OCI-LY7 (cell line): ENCODE measurements around the gene ROBO2.

ENCODE experiments used
- EZH2phosphoT487 ChIP-seq: fragments of 200-600 bp; sonication (generic); IDR thresholded peaks from 2 replicates; pipeline ENCODE4 v1.6.1; 2018; ENCODE audit warnings: low read depth, borderline replicate concordance, mild to moderate bottlenecking, mixed run types, antibody characterized with exemption, low read length, moderate library complexity, mixed read lengths
- TF ChIP-seq, protein P1 (sequence below): fragments of 200-600 bp; sonication (generic); conservative IDR thresholded peaks from 2 replicates; pipeline ENCODE4 v1.5.1; 2014; ENCODE audit warnings: mild to moderate bottlenecking, antibody characterized with exemption, low read length, moderate library complexity, mixed read lengths

DNA sequence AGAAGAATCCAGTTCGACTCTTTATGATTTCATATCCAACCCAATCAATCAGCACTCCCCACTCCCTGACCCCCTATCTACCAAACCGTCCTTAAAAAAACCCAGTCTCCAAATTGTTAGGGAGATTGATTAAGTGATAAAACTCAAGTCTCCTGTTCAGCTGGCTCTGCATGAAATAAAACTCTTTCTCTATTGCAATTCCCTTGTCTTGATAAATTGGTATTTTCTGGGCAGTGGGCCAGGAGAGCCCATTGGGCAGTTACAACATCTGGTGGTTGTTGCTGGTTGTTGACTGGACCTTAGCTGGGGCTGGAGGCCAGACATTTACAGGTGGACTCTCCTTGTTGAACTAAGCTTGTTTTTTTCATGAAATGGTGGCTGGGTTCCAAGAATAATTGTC lies 642.3 kb downstream of the ROBO2 start:
- TF ChIP-seq, protein P1, sequence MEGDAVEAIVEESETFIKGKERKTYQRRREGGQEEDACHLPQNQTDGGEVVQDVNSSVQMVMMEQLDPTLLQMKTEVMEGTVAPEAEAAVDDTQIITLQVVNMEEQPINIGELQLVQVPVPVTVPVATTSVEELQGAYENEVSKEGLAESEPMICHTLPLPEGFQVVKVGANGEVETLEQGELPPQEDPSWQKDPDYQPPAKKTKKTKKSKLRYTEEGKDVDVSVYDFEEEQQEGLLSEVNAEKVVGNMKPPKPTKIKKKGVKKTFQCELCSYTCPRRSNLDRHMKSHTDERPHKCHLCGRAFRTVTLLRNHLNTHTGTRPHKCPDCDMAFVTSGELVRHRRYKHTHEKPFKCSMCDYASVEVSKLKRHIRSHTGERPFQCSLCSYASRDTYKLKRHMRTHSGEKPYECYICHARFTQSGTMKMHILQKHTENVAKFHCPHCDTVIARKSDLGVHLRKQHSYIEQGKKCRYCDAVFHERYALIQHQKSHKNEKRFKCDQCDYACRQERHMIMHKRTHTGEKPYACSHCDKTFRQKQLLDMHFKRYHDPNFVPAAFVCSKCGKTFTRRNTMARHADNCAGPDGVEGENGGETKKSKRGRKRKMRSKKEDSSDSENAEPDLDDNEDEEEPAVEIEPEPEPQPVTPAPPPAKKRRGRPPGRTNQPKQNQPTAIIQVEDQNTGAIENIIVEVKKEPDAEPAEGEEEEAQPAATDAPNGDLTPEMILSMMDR = no peak
- TF ChIP-seq EZH2phosphoT487 = no peak
